ENCODE measurements around the gene ATG14.
A peak's percentile ranks its signal among the peaks of the same experiment; 100 is the strongest.

GRCh38 chr14:55416866-55417265 lies 5.2 kb upstream of the ATG14 start:
- TF ChIP-seq HDAC2 (IDR thresholded peaks at IDR 0.05; ENCODE audit: borderline replicate concordance in 1 of 2, low read depth in 2 of 2, low read length in 2 of 2), result no peak
- no peak for TF ChIP-seq FOSL1 (IDR thresholded peaks at IDR 0.05; ENCODE audit: insufficient read depth, low read depth, low read length)
- TF ChIP-seq EZH2 (IDR thresholded peaks at IDR 0.05; ENCODE audit: low read depth, low read length, severe bottlenecking), result no peak
- TF ChIP-seq POLR2AphosphoS5 (IDR thresholded peaks at IDR 0.05; ENCODE audit: low read depth, low read length), result no peak
- no peak for TF ChIP-seq TAF1 (IDR thresholded peaks at IDR 0.05; ENCODE audit: low read depth, low read length)
- TF ChIP-seq CTCF (IDR thresholded peaks at IDR 0.05; ENCODE audit: control extremely low read depth in 1 of 3, insufficient read depth in 1 of 3, low read depth in 1 of 3, low read length in 3 of 3), result peak; percentile 49 to 72 (median 60)
- TF ChIP-seq ASH2L (IDR thresholded peaks at IDR 0.05; ENCODE audit: low read length), result no peak
- TF ChIP-seq SIN3A (conservative IDR thresholded peaks at IDR 0.05 in 1 of 2, IDR thresholded peaks at IDR 0.05 in 1 of 2; ENCODE audit: low read depth in 1 of 2, low read length in 2 of 2), result no peak
- TF ChIP-seq GABPA (IDR thresholded peaks at IDR 0.05; ENCODE audit: borderline replicate concordance, insufficient read depth, low read length), result no peak
- TF ChIP-seq RBBP5 (IDR thresholded peaks at IDR 0.05; ENCODE audit: borderline replicate concordance, low read depth, low read length), result no peak

Data from H1 (cell line).